CD14-positive monocyte (primary cell): Measurements from ENCODE around the gene SLC19A2. TPM values are rescaled to one million over a fixed set of nuclear protein-coding genes. Genes with fewer than 3 reads are reported as not detected.

Experiments used
- DNase-seq, 3 donors: peaks; one replicate each; pipeline ENCODE4 v3.0.0-alpha.2; 2011 to 2022
- H2AFZ ChIP-seq: 2 replicates; pipeline ENCODE4 v1.6.0; 2012; ENCODE audit warnings: mild to moderate bottlenecking, low read depth, low read length, inconsistent platforms; ENCODE audit not compliant: insufficient read depth, poor library complexity, severe bottlenecking
- H3K27ac ChIP-seq, 2 donors: 1 replicate in 1 of 2; 2 replicates in 1 of 2; pipeline ENCODE4 v1.5.1; 2012 to 2013; ENCODE audit warnings: low read length in 2 of 2, control low read depth in 1 of 2, inconsistent platforms in 1 of 2, low read depth in 1 of 2, mild to moderate bottlenecking in 1 of 2
- H3K27me3 ChIP-seq, 2 donors: one replicate each; pipeline versions ENCODE4 v1.6.0 to v1.6.1; 2011 to 2013; ENCODE audit warnings: low read length in 2 of 2; ENCODE audit not compliant: control insufficient read depth in 2 of 2, insufficient read depth in 2 of 2
- H3K36me3 ChIP-seq, 2 donors: replicated peaks in 1 of 2; 1 replicate in 1 of 2; 2 replicates in 1 of 2; pipeline versions ENCODE4 v1.5.1 to v1.6.1; 2012 to 2013; ENCODE audit warnings: low read length in 2 of 2, control low read depth in 1 of 2, inconsistent platforms in 1 of 2, mild to moderate bottlenecking in 1 of 2; ENCODE audit not compliant: insufficient read depth in 2 of 2, control insufficient read depth in 1 of 2
- H3K4me1 ChIP-seq, 2 donors: 1 replicate in 1 of 2; 2 replicates in 1 of 2; pipeline versions ENCODE4 v1.5.1 to v1.6.1; 2012 to 2013; ENCODE audit warnings: low read length in 2 of 2, control low read depth in 1 of 2, inconsistent platforms in 1 of 2, mild to moderate bottlenecking in 1 of 2, moderate library complexity in 1 of 2; ENCODE audit not compliant: insufficient read depth in 2 of 2, control insufficient read depth in 1 of 2
- H3K4me2 ChIP-seq: replicated peaks from 2 replicates; pipeline ENCODE3; 2012; ENCODE audit warnings: low read length, moderate library complexity, mild to moderate bottlenecking; ENCODE audit not compliant: poor library complexity, severe bottlenecking; ENCODE audit errors: extremely low read depth
- H3K4me3 ChIP-seq, 3 experiments: fragments of 200-600 bp in 1 of 3; sonication (generic) in 1 of 3; replicated peaks in 1 of 3; 1 replicate in 2 of 3; 2 replicates in 1 of 3; pipeline ENCODE4 v1.5.1; 2011 to 2013; ENCODE audit warnings: low read length in 3 of 3, mild to moderate bottlenecking in 3 of 3, control low read depth in 2 of 3, low read depth in 2 of 3, inconsistent platforms in 1 of 3, moderate library complexity in 1 of 3
- H3K79me2 ChIP-seq: 2 replicates; pipeline ENCODE4 v1.6.0; 2012; ENCODE audit warnings: mild to moderate bottlenecking, control low read depth, inconsistent platforms, low read length, moderate library complexity; ENCODE audit not compliant: insufficient read depth
- H3K9ac ChIP-seq: 2 replicates; pipeline ENCODE4 v1.6.0; 2017; ENCODE audit warnings: low read length, mild to moderate bottlenecking; ENCODE audit not compliant: insufficient read depth, poor library complexity, severe bottlenecking
- H3K9me3 ChIP-seq, 2 donors: replicated peaks in 1 of 2; 1 replicate in 1 of 2; 2 replicates in 1 of 2; pipeline versions ENCODE4 v1.5.1 to v1.6.1; 2012 to 2013; ENCODE audit warnings: low read length in 2 of 2, control low read depth in 1 of 2; ENCODE audit not compliant: control insufficient read depth in 1 of 2, insufficient read depth in 1 of 2
- H4K20me1 ChIP-seq: 2 replicates; pipeline ENCODE4 v1.6.0; 2012; ENCODE audit warnings: mild to moderate bottlenecking, low read length, control low read depth, moderate library complexity; ENCODE audit not compliant: insufficient read depth
- H3K27ac Mint-ChIP-seq, 7 donors: one replicate each; pipeline ENCODE4 v1.8.0; 2020; ENCODE audit warnings: mild to moderate bottlenecking in 7 of 7, mixed read lengths in 7 of 7, moderate library complexity in 6 of 7, inconsistent platforms in 2 of 7
- H3K27me3 Mint-ChIP-seq, 3 donors: one replicate each; pipeline ENCODE4 v1.8.0; 2021 to 2022; ENCODE audit warnings: low read depth in 3 of 3, mild to moderate bottlenecking in 3 of 3, mixed read lengths in 3 of 3, moderate library complexity in 3 of 3, inconsistent platforms in 1 of 3
- H3K36me3 Mint-ChIP-seq, 2 donors: one replicate each; pipeline ENCODE4 v1.8.0; 2020; ENCODE audit warnings: mixed read lengths in 2 of 2, inconsistent platforms in 1 of 2, mild to moderate bottlenecking in 1 of 2
- H3K4me1 Mint-ChIP-seq: one replicate; pipeline ENCODE4 v1.8.0; 2020; ENCODE audit warnings: mild to moderate bottlenecking, mixed read lengths
- H3K4me3 Mint-ChIP-seq, 2 donors: one replicate each; pipeline ENCODE4 v1.8.0; 2020; ENCODE audit warnings: mild to moderate bottlenecking in 2 of 2, mixed read lengths in 2 of 2, moderate library complexity in 1 of 2
- H3K9me3 Mint-ChIP-seq, 7 donors: one replicate each; pipeline ENCODE4 v1.8.0; 2020 to 2022; ENCODE audit warnings: mixed read lengths in 7 of 7, mild to moderate bottlenecking in 6 of 7, moderate library complexity in 6 of 7, inconsistent platforms in 2 of 7
- CTCF ChIP-seq: fragments of 200-600 bp; IDR thresholded peaks from one replicate; pipeline ENCODE4 v1.8.0; 2022; ENCODE audit warnings: antibody characterized with exemption, mild to moderate bottlenecking
- WGBS: methylation state at CpG from one replicate; pipeline ENCODE4 v1.1.5; 2013; ENCODE audit warnings: missing lambda C conversion rate; ENCODE audit not compliant: insufficient coverage; 5-methylcytosine and 5-hydroxymethylcytosine counted together
- intact Hi-C, 2 donors: fragments of 100-400 bp; cut with micrococcal nuclease; formaldehyde crosslinking; loops; one replicate each; pipeline versions ENCODE4 v1.15.0 to v1.15.1; 2023
- polyA plus RNA-seq, 3 donors: library from polyadenylated mRNA; depleted of rRNA in 1 of 3; unstranded in 2 of 3; stranded (reverse) in 1 of 3; fragments of 300-500 nt in 2 of 3; fragments of >200 nt in 1 of 3; fragmentation: Illumina TruSeq in 2 of 3; gene quantifications; 1 replicate in 2 of 3; 2 replicates in 1 of 3; pipeline ENCODE4 v1.2.3, GENCODE V29; 2012 to 2021

The SLC19A2 gene
- polyA plus RNA-seq, 3 donors: 0.52 to 3.2 (median 0.81) TPM

GRCh38 chr1:169491845-169492281 lies 6.1 kb upstream of the SLC19A2 start:
- Mint-ChIP-seq H3K4me3 (no peak overlapping the region), H3K27ac (no peak overlapping the region)

GRCh38 chr1:169488157-169488556 lies 2.4 kb upstream of the SLC19A2 start:
- H3K4me3 ChIP-seq: no peak overlapping the region
- no peaks in the 10 kb centered on the region for H3K36me3 ChIP-seq
- H3K27me3 Mint-ChIP-seq: peaks cover 0 to 3% (median 3%) of the 10 kb centered on the region in 3 donors
- no peaks in the 10 kb centered on the region for H3K9me3 ChIP-seq
- no peaks in the 10 kb centered on the region for H3K9me3 Mint-ChIP-seq
- no peak for DNase-seq
- intact Hi-C loops: loop anchor here in 1 of 2 donors (5.0 kb wide), 1 partner anchor 121 kb away; the partner anchor contains the start of genes BLZF1 and NME7
- WGBS: 0% methylated on average over 1 of the region's 4 CpGs
- no peak overlapping the region for H2AFZ ChIP-seq
- no peak overlapping the region for H3K4me3 Mint-ChIP-seq
- no peaks in the 10 kb centered on the region for H3K27me3 ChIP-seq
- H3K9ac ChIP-seq: no peak overlapping the region
- no peaks in the 10 kb centered on the region for H4K20me1 ChIP-seq
- no peak for TF ChIP-seq CTCF
- peaks cover 31 to 35% of the 10 kb centered on the region in 2 donors for H3K4me1 ChIP-seq
- no peak overlapping the region for H3K4me2 ChIP-seq
- no peak overlapping the region for H3K27ac Mint-ChIP-seq
- H3K27ac ChIP-seq: no peak overlapping the region
- H3K79me2 ChIP-seq: peaks cover 16% of the 10 kb centered on the region
- no peaks in the 10 kb centered on the region for H3K36me3 Mint-ChIP-seq
- peaks cover 30% of the 10 kb centered on the region for H3K4me1 Mint-ChIP-seq

More at GRCh38 chr1:169491845-169492281, 6.1 kb upstream of the SLC19A2 start:
- WGBS: 100% methylated on average over 2 of the region's 3 CpGs
- Histone ChIP-seq H3K4me1 (peaks cover under 1 to 3% of the 10 kb centered on the region in 2 donors), H3K4me2 (no peak overlapping the region), H3K9ac (no peak overlapping the region), H3K27me3 (no peaks in the 10 kb centered on the region), H4K20me1 (no peaks in the 10 kb centered on the region), H3K27ac (no peak overlapping the region), H3K4me3 (no peak overlapping the region), H3K79me2 (no peaks in the 10 kb centered on the region), H3K36me3 (no peaks in the 10 kb centered on the region), H3K9me3 (no peaks in the 10 kb centered on the region), H2AFZ (no peak overlapping the region)
- DNase-seq: no peak
- no peak for TF ChIP-seq CTCF
- Mint-ChIP-seq H3K27me3 (peaks cover 1 to 4% (median 3%) of the 10 kb centered on the region in 3 donors), H3K4me1 (peaks cover 3% of the 10 kb centered on the region), H3K36me3 (no peaks in the 10 kb centered on the region), H3K9me3 (no peaks in the 10 kb centered on the region)
- intact Hi-C loops: no loop called here
